ENCODE results near the gene KRTAP4-1.
"Not testable (repeated sequence)": the region's sequence is repeated elsewhere in the genome, so short reads cannot be mapped to it uniquely, and the experiment has no call there.

The KRTAP4-1 gene

GRCh38 chr17:41184480-41184961, at the start of gene KRTAP4-1:
Gene KRTAP4-1 (minus strand): TSS chr17:41184911. CDS start chr17:41184854, 57 bp downstream.
- no peak for DNase-seq (ENCODE audit: low read depth in 4 of 4, low spot score in 1 of 4)

DNA sequence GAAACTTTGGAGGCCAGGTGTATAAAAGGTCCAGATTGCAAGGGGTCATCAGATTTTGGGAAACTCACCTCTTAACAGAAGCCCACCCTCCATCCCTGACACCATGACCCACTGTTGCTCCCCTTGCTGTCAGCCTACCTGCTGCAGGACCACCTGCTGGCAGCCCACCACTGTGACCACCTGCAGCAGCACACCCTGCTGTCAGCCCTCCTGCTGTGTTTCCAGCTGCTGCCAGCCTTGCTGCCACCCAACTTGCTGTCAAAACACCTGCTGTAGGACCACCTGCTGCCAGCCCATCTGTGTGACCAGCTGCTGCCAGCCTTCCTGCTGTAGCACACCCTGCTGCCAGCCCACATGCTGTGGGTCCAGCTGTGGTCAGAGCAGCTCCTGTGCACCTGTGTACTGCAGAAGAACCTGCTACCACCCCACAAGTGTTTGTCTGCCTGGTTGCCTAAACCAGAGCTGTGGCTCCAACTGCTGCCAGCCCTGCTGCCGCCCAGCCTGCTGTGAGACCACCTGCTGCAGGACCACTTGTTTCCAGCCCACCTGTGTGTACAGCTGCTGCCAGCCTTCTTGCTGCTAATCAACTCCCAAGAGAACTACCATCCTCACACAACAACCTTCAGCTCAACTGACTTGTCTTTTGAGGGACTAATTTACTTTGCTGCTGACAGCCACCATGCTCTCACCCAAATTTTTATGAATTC, 47.8 kb upstream of the KRTAP4-1 start, which contains the start of gene KRTAP9-3:
TSS of gene KRTAP9-3 (plus strand) at position 51 of the 707 bp plus-strand sequence. CDS start at position 104, 53 bp downstream.
- not testable (repeated sequence) for DNase-seq (ENCODE audit: low read depth in 4 of 4, low spot score in 1 of 4)

DNA sequence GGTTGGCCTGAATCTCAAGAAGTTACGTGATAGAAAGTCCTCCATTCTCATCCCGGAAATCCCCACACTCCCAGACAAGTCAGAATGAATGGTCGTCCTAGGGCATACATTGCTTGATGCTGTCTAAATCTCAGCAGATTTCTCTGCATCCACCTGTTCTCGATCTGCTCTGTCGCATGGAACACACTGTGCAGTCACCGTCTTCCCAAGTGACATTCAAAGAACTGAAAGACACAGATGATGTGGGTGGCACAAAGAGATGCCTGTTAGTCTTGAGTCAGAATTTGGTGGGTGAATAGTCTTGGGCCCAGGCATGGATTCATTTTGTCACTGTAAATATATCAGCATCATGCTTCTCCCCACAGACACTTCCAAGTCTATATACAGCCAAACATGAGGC, 47.0 kb upstream of the KRTAP4-1 start:
- DNase-seq (ENCODE audit: low read depth in 4 of 4, low spot score in 1 of 4), result no peak

- no peak for DNase-seq (ENCODE audit: low read depth in 4 of 4, low spot score in 1 of 4)
Measured at GRCh38 chr17:41230094-41230493, 45.4 kb upstream of the KRTAP4-1 start.

DNA sequence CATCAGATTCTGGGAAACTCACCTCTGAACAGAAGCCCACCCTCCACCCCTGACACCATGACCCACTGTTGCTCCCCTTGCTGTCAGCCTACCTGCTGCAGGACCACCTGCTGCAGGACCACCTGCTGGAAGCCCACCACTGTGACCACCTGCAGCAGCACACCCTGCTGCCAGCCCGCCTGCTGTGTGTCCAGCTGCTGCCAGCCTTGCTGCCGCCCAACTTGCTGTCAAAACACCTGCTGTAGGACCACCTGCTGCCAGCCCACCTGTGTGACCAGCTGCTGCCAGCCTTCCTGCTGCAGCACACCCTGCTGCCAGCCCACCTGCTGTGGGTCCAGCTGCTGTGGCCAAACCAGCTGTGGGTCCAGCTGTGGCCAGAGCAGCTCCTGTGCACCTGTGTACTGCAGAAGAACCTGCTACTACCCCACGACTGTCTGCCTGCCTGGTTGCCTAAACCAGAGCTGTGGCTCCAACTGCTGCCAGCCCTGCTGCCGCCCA, 41.9 kb upstream of the KRTAP4-1 start, which contains the start of gene KRTAP9-2:
TSS of gene KRTAP9-2 (plus strand) at position 51 of the 498 bp plus-strand sequence. CDS start at position 58, 7 bp downstream.
- DNase-seq (ENCODE audit: low read depth in 4 of 4, low spot score in 1 of 4), result not testable (repeated sequence)

DNA sequence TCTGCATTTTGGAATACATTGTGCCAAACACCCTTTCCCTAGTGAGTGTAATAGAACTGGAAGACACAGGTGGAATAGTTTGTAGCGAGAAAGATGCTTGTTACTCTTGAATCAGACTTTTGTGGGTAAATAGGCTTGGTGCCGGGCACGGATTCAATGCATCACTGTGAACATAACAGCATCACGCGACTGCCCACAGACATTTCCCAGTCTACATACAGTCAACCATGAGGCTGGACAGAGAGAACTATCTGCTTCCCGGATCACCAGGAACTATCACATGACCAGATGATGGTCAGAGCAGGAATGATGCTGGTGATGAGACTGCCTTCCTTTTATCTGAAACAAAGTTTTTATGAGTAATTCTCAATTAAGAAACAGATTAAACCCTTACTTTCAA, 41.3 kb upstream of the KRTAP4-1 start:
- no peak for DNase-seq (ENCODE audit: low read depth in 4 of 4, low spot score in 1 of 4)

DNA sequence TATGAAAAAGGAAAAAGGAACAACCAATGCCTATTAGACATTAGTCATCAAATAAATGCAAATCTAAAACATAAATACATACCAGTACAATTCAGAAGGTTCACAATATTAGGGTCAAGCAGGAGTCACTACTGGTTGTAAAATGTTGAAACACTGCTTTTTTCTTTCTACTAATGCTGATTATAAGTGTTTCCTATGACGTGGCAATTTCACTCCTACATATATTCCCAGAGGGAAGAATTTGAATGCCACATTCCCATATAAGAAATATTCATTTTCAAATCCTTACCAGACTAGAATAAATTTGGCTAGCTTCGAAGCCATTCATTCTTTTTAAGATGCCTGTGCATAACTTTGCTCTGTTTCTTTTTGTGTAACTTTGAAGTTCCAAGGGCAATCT, 39.1 kb upstream of the KRTAP4-1 start:
- no peak for DNase-seq (ENCODE audit: low read depth in 4 of 4, low spot score in 1 of 4)

DNA sequence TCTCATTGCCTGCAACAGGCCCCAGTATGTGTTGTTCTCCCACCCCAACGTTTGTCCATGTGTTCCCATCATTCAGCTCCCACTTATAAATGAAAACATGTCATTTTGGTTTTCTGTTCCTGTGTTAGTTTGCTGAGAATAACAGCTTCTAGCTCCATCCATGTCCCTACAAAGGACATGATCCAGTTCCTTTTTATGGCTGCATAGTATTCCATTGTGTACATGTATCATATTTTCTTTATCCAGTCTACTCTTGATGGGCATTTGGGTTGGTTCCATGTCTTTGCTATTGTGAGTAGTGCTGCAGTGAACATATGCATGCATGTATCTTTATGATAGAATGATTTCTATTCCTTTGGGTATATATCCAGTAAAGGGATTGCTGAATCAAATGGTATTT, 31.0 kb upstream of the KRTAP4-1 start:
- DNase-seq (ENCODE audit: low read depth in 4 of 4, low spot score in 1 of 4), result no peak

- no peak for DNase-seq (ENCODE audit: low read depth in 4 of 4, low spot score in 1 of 4)
Measured at GRCh38 chr17:41212524-41213169, 27.9 kb upstream of the KRTAP4-1 start.

GRCh38 chr17:41211845-41212466, 27.2 kb upstream of the KRTAP4-1 start:
- DNase-seq (ENCODE audit: low read depth in 4 of 4, low spot score in 1 of 4), result no peak

GRCh38 chr17:41199421-41200078, 14.8 kb upstream of the KRTAP4-1 start:
- DNase-seq (ENCODE audit: low read depth in 4 of 4, low spot score in 1 of 4), result no peak

- no peak for DNase-seq (ENCODE audit: low read depth in 4 of 4, low spot score in 1 of 4)
Measured at GRCh38 chr17:41196068-41196467, 11.4 kb upstream of the KRTAP4-1 start.

GRCh38 chr17:41190328-41190727, 5.6 kb upstream of the KRTAP4-1 start:
- DNase-seq (ENCODE audit: low read depth in 4 of 4, low spot score in 1 of 4), result no peak

DNA sequence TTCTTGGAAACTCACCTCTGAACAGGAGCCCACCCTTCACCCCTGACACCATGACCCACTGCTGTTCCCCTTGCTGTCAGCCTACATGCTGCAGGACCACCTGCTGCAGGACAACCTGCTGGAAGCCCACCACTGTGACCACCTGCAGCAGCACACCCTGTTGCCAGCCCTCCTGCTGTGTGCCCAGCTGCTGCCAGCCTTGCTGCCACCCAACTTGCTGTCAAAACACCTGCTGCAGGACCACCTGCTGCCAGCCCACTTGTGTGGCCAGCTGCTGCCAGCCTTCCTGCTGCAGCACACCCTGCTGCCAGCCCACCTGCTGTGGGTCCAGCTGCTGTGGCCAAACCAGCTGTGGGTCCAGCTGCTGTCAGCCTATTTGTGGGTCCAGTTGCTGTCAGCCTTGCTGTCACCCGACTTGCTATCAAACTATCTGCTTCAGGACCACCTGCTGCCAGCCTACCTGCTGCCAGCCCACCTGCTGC, 5.2 kb upstream of the KRTAP4-1 start, which contains the start of gene KRTAP9-1:
TSS of gene KRTAP9-1 (plus strand) at position 51 of the 482 bp plus-strand sequence. CDS start at position 51, 0 bp downstream.
- DNase-seq (ENCODE audit: low read depth in 4 of 4, low spot score in 1 of 4), result not testable (repeated sequence)

DNA sequence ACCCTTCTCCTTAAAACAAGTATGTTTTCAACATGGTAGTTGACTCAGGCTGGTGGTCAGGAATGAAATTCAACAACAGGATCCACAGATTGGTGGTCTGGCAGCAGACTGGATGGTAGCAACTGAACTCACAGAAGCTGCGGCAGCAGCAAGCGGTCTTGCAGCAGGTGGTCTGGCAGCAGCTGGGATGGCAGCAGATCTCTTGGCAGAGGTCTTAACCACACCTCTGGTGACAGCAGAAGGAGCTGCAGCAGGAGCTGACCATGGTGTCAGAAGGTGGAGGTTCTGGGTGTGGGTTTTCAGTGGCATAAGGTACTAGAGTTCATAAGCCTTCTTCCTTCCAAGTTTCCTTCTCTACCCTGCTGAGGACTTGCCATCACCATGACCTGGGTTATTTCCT, 2.2 kb upstream of the KRTAP4-1 start:
- no peak for DNase-seq (ENCODE audit: low read depth in 4 of 4, low spot score in 1 of 4)

DNA sequence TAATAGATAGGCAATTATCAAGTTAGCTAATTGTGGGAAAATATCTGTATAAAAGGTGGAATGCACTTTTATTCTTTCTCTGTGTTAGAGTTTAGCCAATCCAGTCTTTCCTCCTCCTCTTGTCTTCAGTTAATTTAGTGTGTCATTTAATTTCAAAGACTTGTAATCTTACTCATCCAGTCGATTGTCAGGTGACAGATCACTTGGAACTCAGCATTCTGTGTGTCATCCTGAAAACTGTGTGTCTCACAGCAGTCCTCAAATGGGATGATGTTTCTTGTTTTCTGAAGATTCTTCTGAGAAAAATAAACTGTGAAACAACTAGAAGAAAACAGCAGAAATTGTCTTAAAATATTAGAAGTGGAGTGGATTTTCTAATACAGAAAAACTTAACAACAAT, 290 bp upstream of the KRTAP4-1 start:
- DNase-seq (ENCODE audit: low read depth in 4 of 4, low spot score in 1 of 4), result no peak

DNA sequence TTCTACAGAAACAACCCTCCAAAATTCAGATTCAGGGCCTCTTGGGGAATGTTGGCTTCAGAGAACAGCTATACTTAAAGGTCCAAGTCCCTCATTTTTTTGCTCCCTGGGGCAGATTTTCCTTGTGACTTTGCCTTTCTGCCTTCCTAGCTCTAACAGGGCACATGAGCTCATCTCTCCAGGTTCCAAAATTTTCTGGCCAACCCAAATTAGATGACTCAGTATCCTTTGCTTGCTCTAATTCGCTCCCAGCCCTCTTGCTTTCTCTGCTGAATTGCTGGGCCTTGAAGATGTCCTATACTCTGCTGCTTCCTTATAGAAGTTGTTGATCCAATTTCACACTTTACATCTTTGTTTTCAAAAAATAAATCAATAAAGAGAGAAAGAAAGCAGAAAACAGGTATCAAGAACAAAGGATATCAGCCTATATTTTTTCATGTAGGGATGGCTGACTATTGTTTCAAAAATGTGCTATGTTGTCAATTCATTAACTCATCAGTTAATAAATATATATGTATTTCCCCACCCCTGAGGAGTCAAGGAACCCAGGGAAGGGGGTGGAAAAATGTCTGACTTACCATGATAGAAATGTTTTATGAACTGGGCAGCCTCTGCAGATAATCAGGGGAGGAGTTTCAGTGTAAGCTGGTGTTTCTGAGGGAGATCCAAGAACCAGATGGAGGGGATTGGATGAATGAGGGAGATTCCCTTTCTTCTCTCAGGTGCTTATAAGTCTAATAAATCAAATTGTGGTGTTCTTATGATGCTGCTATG, 5.7 kb downstream of the KRTAP4-1 start:
- no peak for DNase-seq (ENCODE audit: low read depth in 4 of 4, low spot score in 1 of 4)

GRCh38 chr17:41178341-41178740, 6.4 kb downstream of the KRTAP4-1 start:
- DNase-seq (ENCODE audit: low read depth in 4 of 4, low spot score in 1 of 4), result no peak

GRCh38 chr17:41177727-41178271, 6.9 kb downstream of the KRTAP4-1 start, which contains the start of gene KRTAP4-2:
Gene KRTAP4-2 (minus strand): TSS chr17:41178221. CDS start chr17:41178164, 57 bp downstream.
- DNase-seq (ENCODE audit: low read depth in 4 of 4, low spot score in 1 of 4), result no peak
